Measurements from ENCODE around the gene DTL.
A peak's percentile ranks its signal among the peaks of the same experiment; 100 is the strongest.
"Not testable (repeated sequence)": the region's sequence is repeated elsewhere in the genome, so short reads cannot be mapped to it uniquely, and the experiment has no call there.

Gene DTL, protein sequence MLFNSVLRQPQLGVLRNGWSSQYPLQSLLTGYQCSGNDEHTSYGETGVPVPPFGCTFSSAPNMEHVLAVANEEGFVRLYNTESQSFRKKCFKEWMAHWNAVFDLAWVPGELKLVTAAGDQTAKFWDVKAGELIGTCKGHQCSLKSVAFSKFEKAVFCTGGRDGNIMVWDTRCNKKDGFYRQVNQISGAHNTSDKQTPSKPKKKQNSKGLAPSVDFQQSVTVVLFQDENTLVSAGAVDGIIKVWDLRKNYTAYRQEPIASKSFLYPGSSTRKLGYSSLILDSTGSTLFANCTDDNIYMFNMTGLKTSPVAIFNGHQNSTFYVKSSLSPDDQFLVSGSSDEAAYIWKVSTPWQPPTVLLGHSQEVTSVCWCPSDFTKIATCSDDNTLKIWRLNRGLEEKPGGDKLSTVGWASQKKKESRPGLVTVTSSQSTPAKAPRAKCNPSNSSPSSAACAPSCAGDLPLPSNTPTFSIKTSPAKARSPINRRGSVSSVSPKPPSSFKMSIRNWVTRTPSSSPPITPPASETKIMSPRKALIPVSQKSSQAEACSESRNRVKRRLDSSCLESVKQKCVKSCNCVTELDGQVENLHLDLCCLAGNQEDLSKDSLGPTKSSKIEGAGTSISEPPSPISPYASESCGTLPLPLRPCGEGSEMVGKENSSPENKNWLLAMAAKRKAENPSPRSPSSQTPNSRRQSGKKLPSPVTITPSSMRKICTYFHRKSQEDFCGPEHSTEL

DNA sequence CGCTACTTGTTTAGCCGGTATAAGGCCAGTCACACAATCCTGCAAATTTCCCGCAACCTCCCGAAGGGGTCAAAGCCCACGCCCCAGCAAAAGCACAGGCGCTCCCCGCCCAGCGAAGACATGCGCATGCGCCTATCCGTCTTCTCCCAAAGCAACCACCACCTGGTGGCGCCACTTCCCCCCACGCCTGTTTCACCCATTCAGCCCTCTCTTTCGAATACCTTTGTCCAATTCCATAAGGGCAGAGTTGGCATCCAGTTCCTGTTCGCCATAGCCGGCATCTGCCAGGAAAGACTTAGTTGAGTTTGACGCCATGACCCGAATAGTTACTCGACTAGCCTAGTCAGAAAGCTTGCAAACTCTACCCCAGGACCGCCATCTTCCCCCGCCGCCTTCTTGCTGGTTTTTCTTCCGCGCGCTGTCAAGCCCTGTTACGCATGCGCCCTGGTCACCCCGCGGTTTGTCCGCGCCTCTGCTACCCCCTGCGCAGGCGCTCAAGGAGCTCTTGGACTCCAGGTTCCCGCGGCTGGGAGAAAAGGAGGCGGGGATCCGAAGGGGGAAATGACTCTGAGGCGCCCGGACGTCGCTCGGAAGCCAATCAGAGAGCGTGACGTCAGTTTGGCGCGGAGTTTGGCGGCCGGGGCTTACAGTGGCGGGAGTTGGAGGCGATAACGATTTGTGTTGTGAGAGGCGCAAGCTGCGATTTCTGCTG is at the start of gene DTL, which contains the start of gene INTS7:
Gene DTL, plus strand, starts transcription at position 626 of the 712 bp plus-strand sequence. CDS start 143 bp downstream, outside the sequence.
Gene INTS7, minus strand, starts transcription at position 435 of the 712 bp plus-strand sequence. Its CDS starts 120 bp downstream, at position 315.
- TF ChIP-seq, protein P1, sequence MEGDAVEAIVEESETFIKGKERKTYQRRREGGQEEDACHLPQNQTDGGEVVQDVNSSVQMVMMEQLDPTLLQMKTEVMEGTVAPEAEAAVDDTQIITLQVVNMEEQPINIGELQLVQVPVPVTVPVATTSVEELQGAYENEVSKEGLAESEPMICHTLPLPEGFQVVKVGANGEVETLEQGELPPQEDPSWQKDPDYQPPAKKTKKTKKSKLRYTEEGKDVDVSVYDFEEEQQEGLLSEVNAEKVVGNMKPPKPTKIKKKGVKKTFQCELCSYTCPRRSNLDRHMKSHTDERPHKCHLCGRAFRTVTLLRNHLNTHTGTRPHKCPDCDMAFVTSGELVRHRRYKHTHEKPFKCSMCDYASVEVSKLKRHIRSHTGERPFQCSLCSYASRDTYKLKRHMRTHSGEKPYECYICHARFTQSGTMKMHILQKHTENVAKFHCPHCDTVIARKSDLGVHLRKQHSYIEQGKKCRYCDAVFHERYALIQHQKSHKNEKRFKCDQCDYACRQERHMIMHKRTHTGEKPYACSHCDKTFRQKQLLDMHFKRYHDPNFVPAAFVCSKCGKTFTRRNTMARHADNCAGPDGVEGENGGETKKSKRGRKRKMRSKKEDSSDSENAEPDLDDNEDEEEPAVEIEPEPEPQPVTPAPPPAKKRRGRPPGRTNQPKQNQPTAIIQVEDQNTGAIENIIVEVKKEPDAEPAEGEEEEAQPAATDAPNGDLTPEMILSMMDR (IDR thresholded peaks at IDR 0.05; ENCODE audit: insufficient read depth, low read depth, low read length, missing control alignments), result peak; percentile 89

DNA sequence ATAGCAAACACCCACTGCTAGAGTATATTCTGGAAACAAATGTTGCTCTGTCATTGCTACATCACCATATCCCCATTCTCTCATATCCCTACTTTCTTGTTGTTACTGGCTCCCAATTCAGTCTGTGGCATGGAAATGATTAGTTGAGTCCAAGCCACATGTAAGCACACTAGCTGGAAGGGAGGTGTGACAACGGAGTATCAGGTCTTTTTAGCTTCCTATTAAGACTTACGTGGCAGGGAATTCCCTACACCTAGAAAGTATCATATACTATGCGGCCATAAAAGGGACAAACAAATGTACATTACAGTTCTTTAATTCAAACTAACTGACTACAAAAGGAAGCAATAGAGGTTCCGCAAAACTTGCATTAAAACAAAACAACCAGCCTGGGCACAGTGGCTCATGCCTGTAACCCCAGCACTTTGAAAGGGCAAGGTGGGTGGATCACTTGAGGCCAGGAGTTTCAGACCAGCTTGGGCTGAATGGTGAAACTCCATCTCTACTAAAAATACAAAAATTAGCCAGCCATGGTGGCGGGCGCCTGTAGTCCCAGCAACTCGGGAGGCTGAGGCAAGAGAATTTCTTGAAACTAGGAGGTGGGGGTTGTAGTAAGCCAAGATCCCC is 48.8 kb upstream of the DTL start:
- TF ChIP-seq, protein P1 (IDR thresholded peaks at IDR 0.05; ENCODE audit: insufficient read depth, low read depth, low read length, missing control alignments), result no peak

More for the DNA sequence above, at the start of gene DTL, which contains the start of gene INTS7:
- DNase-seq (ENCODE audit: low read depth), result peak; percentile 99
- peak within 1 kb of the TSS; percentile 95 for H3K4me3 ChIP-seq (ENCODE audit: low read length)

DNA sequence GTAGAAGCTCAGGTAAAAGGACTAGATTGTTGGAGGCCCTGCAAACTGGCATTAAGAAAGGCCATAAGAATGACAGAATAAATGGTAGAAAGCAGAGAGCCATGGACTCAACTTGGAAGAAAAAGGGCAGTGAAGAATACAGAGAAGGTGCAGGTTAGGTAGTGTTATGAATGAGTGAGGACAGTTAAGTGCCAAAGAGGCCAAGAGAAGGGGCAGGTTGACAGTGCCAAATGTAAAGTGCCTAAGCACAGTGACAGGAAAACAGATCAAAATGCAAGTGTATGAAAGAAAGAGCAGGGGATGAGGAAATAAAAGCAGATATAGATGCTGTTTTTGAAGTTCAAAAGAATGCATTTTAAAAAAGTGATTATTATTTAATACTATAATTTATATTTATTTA is 43.9 kb upstream of the DTL start:
- TF ChIP-seq, protein P1 (IDR thresholded peaks at IDR 0.05; ENCODE audit: insufficient read depth, low read depth, low read length, missing control alignments), result no peak
- DNase-seq (ENCODE audit: low read depth), result no peak
- no peak overlapping the region for H3K4me3 ChIP-seq (ENCODE audit: low read length)

More for the DNA sequence above, 48.8 kb upstream of the DTL start:
- no peak overlapping the region for H3K4me3 ChIP-seq (ENCODE audit: low read length)
- no peak for DNase-seq (ENCODE audit: low read depth)

DNA sequence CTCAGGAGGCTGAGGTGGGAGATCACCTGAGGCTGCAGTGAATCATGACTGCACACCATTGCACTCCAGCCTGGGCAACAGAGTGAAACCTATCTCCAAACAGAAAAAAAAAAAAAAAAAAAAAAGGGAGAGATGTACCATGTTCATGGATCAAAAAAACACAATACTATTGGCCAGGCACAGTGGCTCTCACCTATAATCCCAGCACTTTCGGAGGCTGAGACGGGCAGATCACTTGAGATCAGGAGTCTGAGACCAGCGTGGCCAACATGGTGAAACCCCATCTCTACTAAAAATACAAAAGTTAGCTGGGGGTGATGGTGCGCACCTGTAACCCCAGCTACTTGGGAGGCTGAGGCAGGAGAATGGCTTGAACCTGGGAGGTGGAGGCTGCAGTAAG is 38.1 kb upstream of the DTL start:
- DNase-seq (ENCODE audit: low read depth); H3K4me3 ChIP-seq (ENCODE audit: low read length): not testable (repeated sequence)

DNA sequence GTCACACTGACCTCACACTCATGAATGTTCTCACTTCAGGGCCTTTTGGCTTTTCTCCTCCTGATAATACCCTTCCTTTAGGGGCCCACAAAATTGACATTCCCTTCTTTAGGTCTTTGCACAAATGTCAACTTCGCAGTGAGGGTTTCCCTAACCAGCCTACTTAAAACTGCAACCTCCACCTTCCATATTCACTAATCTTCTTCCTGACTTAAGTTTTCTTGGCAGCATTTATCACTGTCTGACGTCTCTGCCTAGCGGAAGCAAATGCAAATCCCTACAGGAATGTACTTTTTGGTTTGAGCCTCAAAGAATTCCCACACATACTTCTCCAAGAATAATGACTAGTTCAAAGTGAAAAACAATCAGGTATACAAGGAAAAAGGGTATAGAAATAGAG is 33.0 kb upstream of the DTL start:
- no peak overlapping the region for H3K4me3 ChIP-seq (ENCODE audit: low read length)
- TF ChIP-seq, protein P1 (IDR thresholded peaks at IDR 0.05; ENCODE audit: insufficient read depth, low read depth, low read length, missing control alignments), result no peak
- DNase-seq (ENCODE audit: low read depth), result no peak

DNA sequence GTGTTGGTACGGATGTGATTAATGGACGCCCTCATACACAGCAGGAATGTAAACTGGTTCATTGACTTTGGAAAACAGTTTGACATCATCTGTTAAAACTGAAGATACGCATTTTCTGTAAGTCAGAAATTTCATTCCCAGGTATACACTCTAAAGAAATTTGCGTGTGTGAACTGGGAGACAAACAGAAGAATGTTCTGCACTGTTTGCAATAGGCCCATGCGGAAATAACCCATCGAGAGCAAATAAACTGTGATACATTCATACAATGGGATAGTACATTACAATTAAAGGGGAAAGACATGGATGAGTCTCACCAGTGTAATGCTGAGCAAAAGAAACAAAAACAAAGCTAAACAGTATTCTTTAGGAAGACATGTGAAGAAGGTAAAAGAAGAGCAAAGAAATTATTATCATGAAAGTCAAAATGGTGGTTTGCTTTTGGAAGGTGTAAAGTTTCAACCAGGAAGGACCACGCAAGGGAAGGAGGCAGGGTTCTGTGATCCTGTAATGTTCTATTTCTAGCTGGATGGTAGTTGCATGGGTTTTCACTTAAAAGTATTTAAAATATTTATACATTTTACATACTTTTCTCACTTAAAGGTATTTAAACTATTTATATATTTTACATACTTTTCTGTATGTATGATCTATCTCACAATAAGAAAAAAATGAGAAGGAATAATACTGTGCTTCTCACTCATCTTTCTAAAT is 30.5 kb upstream of the DTL start:
- TF ChIP-seq, protein P1 (IDR thresholded peaks at IDR 0.05; ENCODE audit: insufficient read depth, low read depth, low read length, missing control alignments), result no peak
- no peak for DNase-seq (ENCODE audit: low read depth)
- no peak overlapping the region for H3K4me3 ChIP-seq (ENCODE audit: low read length)

Data from epithelial cell of esophagus (primary cell).